ENCODE measurements around the gene XXYLT1. TPM values are rescaled to one million over a fixed set of nuclear protein-coding genes. Genes with fewer than 3 reads are reported as not detected.
A peak's percentile ranks its signal among the peaks of the same experiment; 100 is the strongest.

The XXYLT1 gene
- total RNA-seq, 2 experiments from 2014 or later: 8.8 to 9.6 TPM

DNA sequence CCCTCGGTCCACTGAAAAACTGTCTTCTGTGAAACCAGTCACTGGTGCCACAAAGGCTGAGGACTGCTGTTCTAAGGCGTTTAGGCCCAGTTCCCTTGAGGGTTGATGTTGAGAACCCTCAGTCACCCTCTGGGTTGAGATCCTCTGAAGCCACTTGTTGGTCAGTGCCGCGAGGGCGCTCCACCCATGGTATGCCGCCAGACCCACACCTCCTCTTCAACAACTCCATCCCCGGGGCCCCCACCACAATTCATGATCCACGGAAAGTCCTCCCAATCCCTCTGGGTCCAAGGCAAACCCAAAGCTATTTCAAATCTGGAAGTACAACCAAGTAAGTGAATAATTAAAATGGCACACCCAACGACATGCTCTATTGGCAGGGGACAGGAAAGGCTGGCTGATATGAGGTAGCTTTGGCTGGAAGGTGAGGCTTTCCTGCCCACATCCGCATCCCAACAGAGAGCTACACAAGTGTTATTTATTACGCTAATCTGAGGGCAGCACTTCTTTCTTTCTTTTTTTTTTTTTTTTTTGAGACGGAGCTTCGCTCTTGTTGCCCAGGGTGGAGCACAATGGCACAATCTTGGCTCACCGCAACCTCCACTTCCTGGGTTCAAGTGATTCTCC is 58.1 kb downstream of the XXYLT1 start:
- DNase-seq: no peak
- Mint-ChIP-seq H3K27ac (no peak overlapping the region), H3K4me3 (no peak overlapping the region), H3K36me3 (peaks cover 2% of the 10 kb centered on the region), H3K27me3 (no peaks in the 10 kb centered on the region), H3K4me1 (peaks cover 3% of the 10 kb centered on the region), H3K9me3 (peaks cover 2% of the 10 kb centered on the region)

DNA sequence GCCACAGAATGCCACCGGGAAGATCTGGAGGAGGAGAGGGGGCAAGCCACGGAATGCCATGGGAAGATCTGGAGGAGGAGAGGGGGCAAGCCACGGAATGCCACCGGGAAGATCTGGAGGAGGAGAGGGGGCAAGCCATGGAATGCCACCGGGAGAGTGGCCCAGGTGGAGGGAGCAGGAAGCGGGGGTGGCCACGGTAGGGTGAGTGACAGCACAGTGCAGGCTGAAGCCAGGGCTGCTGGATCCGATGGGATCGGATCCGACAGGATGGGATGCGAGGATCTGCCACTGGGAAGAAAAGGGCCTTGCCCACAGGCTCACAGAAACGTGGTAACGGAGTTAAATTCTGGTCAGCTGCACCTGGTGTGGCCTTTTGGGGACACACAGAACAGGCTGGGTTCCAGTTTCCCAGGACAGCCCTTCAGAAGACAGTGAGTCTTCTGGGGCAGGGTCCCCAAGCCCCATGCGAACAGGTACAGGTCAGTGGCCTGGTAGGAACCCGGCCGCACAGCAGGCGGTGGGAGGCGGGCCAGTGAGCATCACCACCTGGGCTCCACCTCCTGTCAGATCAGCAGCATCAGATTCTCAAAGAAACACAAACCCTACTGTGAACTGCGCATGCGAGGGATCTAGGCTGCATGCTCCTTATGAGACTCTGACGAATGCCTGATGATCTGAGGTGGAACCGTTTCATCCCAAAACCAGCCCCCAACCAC is 58.8 kb downstream of the XXYLT1 start:
- Mint-ChIP-seq H3K4me3 (no peak overlapping the region), H3K36me3 (peaks cover 2% of the 10 kb centered on the region), H3K27ac (no peak overlapping the region), H3K4me1 (peaks cover 5% of the 10 kb centered on the region), H3K27me3 (no peaks in the 10 kb centered on the region), H3K9me3 (peaks cover 2% of the 10 kb centered on the region)
- DNase-seq: no peak

DNA sequence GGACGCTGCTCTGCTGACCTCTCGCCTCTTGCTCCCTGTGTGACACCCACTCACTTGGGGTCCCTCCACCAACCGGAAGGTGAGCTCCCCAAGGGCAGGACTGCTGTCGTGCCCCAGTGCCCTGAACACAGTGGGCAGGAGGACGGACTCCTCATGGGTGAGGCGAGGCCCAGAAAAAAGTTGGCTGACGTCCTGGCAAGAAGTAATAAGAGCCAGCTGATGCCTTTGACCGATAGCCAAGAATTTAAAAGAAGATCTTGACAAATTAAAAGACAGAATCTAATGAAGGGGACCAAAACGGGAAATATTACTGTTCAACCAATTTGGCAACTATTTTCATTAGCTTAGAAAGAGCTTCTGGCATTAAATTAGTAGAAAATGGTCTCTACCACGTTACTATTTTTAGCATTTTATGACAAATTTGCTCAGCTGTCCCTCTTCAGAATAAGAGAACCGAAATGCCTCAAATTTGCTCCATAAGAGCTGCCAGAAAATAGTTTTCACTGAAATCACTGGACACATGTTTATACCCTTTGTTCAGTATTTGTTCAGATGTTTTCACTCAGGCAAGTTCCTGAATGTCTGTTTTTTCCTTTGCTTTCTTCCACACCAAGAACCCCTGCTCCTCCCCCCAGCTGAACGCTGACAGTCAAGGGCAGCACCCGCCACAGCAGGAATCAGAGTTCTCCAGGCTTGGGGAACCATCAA is 60.5 kb downstream of the XXYLT1 start:
- H3K4me1 Mint-ChIP-seq: peaks cover 6% of the 10 kb centered on the region
- H3K9me3 Mint-ChIP-seq: no peaks in the 10 kb centered on the region
- no peaks in the 10 kb centered on the region for H3K36me3 Mint-ChIP-seq
- no peak overlapping the region for H3K4me3 Mint-ChIP-seq
- no peaks in the 10 kb centered on the region for H3K27me3 Mint-ChIP-seq
- no peak overlapping the region for H3K27ac Mint-ChIP-seq
- no peak for DNase-seq

DNA sequence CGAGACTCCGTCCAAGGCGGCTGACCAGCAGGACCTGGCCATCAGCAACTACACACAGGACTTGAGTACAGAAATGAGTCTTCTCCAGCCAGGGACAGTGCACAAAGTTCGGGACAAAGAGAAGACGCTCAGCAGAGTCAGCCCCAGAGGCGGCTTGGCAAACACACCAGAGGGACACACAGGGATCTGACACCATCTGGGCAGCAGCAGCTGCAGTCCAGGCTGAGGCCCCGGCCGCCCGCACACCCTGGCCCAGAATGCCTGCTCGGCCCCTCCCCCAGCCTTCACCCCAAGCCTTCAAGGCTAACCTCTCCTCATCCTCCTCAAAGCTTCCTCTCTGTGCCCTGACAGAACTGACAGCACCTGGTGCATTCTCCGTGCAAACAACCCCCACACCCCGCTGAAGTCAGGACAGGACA is 61.1 kb downstream of the XXYLT1 start:
- Mint-ChIP-seq H3K27me3 (no peaks in the 10 kb centered on the region), H3K4me1 (peaks cover 6% of the 10 kb centered on the region), H3K4me3 (no peak overlapping the region), H3K9me3 (no peaks in the 10 kb centered on the region), H3K27ac (no peak overlapping the region), H3K36me3 (no peaks in the 10 kb centered on the region)
- no peak for DNase-seq

DNA sequence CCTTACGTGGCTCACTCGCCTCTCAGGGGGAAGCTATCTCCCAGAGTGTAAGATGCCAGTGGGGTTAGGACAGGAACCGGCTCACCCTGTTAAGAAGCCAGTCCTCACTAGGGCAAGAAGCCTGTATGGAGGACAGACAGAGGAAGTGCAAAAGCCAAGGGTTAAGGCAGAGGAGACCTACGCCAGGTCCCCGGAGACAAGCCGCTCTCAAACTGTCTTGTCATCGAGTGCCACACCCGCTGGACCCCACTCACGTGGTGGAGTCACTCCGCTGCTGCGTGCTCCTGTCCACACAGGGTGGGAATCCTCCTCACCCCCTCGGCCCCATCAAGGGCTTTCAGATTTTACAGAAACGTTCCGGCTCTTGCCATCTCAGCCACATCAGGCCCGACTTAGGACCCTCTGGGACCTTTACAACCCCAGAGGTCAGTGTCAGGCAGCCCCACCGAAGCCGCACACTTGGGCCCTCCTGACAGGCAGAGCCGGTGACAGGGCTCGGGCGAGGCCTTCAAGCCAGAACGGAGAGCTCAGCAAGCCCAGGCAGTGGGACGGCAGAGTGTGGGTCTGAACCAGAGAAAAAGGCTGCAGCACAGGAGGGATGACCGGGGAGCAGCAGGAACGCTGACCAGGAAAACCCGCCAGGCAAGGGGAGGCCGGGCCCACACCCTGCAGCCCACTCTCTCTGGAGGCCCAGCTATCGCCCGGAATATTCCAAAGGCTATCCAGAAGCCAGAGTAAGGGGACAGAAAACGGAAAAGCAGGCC is 61.7 kb downstream of the XXYLT1 start:
- Mint-ChIP-seq H3K4me1 (peaks cover 12% of the 10 kb centered on the region), H3K4me3 (no peak overlapping the region), H3K27me3 (no peaks in the 10 kb centered on the region), H3K36me3 (no peaks in the 10 kb centered on the region), H3K27ac (no peak overlapping the region), H3K9me3 (no peaks in the 10 kb centered on the region)
- no peak for DNase-seq

DNA sequence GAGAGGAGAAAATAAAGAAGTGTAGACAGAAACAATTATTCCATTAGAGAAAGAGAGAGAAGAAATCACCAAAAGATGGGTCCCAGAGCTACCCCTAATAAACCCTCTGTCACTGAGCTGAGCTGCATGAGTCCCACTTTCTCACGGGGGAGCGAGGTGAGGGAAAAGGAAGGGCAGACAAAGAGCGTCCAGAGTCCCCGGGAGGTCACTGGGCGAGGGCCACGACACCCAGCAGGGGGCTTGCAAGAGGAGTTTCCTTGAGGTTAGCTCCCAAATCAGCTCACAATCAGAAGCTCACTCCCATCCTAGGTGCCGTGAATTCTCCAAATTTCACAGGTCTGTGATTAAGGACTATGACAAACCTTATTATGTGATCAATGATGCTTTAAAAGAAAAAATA is 62.3 kb downstream of the XXYLT1 start:
- Mint-ChIP-seq H3K27me3 (no peaks in the 10 kb centered on the region), H3K36me3 (no peaks in the 10 kb centered on the region), H3K4me1 (peaks cover 13% of the 10 kb centered on the region), H3K27ac (no peak overlapping the region), H3K4me3 (no peak overlapping the region), H3K9me3 (no peaks in the 10 kb centered on the region)
- DNase-seq: no peak

DNA sequence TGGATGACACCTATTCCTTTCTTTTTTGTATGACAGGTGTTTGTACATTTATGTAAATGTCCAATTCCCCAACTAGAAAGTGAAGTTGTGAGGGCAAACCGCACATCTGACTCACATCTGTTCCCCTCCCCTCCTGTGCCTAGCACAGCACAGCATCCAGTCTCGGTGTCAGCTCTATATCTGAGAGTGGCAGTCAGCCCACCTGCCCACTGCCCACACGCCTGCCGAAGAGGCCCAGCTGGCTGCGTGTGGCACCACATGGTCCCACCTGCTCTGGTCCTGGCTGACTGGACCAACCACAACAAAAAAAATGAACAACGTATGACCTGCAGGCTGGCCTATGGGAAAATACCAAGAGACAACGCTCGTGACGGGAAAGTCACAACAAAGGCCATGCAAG is 62.8 kb downstream of the XXYLT1 start:
- Mint-ChIP-seq H3K27me3 (no peaks in the 10 kb centered on the region), H3K27ac (no peak overlapping the region), H3K9me3 (no peaks in the 10 kb centered on the region), H3K36me3 (no peaks in the 10 kb centered on the region), H3K4me1 (peaks cover 17% of the 10 kb centered on the region), H3K4me3 (no peak overlapping the region)
- no peak for DNase-seq

DNA sequence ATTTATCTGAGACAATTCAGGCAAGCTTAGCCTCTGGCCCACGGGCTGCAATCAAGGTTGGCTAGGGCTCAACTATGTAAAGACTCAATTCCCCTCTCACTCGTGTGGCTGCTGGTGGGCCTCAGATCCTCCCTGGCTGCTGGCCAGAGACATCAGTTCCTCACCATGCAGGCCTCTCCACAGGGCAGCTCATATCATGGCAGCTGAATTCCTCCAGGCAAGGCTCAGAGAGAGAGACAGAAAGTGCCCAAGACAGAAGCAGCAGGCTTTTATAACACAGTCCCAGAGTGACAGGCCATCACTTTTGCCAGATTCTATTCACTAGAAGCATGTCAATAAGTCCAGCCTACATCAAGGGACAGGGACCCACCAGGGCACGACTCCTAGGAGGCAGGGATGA is 63.2 kb downstream of the XXYLT1 start:
- Mint-ChIP-seq H3K4me1 (peaks cover 17% of the 10 kb centered on the region), H3K27ac (no peak overlapping the region), H3K4me3 (no peak overlapping the region), H3K27me3 (no peaks in the 10 kb centered on the region), H3K9me3 (no peaks in the 10 kb centered on the region), H3K36me3 (no peaks in the 10 kb centered on the region)
- no peak for DNase-seq

DNA sequence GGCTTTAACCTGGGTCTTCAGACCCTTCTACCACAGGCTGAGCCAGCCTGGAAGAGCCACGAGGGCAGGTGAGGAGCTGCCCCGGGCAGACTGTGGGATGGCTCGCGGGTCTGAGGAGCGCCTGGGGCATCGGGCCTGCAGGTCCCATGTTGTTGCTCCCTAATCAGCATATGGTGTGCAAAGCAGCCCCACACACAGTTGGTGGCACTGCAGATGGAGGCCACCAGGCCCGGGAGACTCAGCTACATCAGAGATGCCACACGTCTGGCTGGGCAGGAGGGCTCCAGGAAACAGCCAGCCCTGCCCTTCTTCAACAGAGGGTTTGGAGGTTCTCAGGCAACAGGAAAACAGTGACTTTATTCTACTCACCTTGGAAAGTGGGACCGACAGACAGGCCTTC is 63.9 kb downstream of the XXYLT1 start:
- DNase-seq: no peak
- Mint-ChIP-seq H3K36me3 (no peaks in the 10 kb centered on the region), H3K9me3 (no peaks in the 10 kb centered on the region), H3K27me3 (no peaks in the 10 kb centered on the region), H3K4me1 (peaks cover 17% of the 10 kb centered on the region), H3K4me3 (no peak overlapping the region), H3K27ac (peak overlapping the region; percentile 42)

DNA sequence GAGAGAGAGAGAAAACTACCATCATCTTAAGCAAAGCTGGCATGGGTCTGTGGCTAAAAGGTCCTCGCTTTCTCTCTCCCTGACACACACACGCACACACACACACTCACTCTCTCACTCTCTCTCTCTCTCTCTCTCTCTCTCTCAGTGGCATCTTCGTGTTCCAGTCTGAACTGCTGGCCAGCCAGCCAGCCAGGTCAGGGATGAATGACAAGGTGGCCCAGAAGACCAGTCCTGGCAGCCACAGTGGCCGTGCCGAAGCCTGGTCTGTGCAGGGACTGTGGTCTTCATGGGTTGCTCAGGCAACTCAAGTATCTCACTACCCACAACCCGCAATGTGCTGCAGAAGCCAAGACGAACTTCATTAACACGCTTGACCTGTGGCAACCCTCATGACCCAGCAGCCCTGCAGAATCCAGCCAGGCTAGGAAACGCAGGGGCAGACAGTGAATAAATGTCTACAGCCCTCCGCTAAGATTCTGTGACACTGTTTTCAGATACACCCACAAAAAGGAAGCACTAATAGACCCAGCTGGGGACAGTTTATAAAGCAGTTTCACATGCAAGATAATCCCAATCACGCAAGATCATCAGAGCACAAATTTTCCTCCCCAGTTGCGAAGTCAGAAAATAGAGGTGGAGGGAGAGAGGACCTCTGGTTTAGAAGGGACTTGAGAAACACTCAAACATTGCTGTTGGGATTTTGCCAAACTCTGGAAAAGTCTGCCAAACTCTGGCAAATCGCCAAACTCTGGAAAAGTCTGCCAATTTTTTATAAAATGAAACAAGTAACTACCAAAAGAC is 66.4 kb downstream of the XXYLT1 start:
- H3K4me3 Mint-ChIP-seq: peak overlapping the region; percentile 19
- peaks cover 17% of the 10 kb centered on the region for H3K4me1 Mint-ChIP-seq
- no peaks in the 10 kb centered on the region for H3K27me3 Mint-ChIP-seq
- no peak overlapping the region for H3K27ac Mint-ChIP-seq
- no peak for DNase-seq
- H3K36me3 Mint-ChIP-seq: peaks cover 4% of the 10 kb centered on the region
- no peaks in the 10 kb centered on the region for H3K9me3 Mint-ChIP-seq

DNA sequence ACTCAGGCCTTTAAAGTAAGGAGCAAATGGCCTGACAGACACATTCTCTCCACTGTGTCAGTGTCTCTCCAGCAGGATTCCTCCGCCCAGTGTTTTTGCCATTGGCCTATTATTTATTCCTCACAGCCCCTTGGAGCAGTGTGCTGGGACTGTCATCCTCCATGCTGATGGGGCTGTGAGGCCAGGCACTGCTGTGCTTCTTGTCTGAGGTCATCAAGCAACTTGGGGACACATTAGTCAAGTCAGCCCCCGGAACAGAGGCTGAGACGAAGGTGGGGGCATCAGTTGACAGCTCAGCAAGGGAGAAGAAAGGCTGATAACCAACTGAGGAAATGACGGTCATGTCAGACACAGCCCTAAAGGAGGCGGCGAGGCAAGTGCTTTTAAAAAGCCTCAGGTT is 67.4 kb downstream of the XXYLT1 start:
- Mint-ChIP-seq H3K27ac (no peak overlapping the region), H3K4me1 (peaks cover 19% of the 10 kb centered on the region), H3K27me3 (no peaks in the 10 kb centered on the region), H3K9me3 (no peaks in the 10 kb centered on the region), H3K4me3 (no peak overlapping the region), H3K36me3 (peaks cover 4% of the 10 kb centered on the region)
- DNase-seq: no peak

DNA sequence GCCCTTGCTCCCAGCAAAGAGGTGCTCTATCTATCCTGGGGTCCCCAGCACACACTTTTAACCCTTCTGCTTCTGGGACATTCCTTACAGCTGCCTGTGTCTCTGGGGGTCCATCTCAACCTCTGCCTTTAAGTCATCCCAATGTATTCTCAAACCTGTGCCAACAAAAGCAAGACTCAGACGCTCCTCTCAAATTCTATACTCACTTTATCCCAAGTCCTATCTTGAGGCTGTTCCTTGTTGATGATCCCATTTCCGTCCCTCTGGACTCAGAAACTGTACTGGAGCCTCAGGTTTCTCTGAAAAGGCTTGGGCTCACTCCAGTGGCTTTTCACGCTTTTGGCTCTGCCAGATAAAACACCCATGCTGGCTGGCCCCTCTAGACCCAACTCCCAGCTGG is 69.7 kb downstream of the XXYLT1 start:
- no peak overlapping the region for H3K27ac Mint-ChIP-seq
- H3K27me3 Mint-ChIP-seq: no peaks in the 10 kb centered on the region
- peaks cover 4% of the 10 kb centered on the region for H3K36me3 Mint-ChIP-seq
- H3K4me1 Mint-ChIP-seq: peaks cover 17% of the 10 kb centered on the region
- no peak for DNase-seq
- no peak overlapping the region for H3K4me3 Mint-ChIP-seq
- no peaks in the 10 kb centered on the region for H3K9me3 Mint-ChIP-seq

DNA sequence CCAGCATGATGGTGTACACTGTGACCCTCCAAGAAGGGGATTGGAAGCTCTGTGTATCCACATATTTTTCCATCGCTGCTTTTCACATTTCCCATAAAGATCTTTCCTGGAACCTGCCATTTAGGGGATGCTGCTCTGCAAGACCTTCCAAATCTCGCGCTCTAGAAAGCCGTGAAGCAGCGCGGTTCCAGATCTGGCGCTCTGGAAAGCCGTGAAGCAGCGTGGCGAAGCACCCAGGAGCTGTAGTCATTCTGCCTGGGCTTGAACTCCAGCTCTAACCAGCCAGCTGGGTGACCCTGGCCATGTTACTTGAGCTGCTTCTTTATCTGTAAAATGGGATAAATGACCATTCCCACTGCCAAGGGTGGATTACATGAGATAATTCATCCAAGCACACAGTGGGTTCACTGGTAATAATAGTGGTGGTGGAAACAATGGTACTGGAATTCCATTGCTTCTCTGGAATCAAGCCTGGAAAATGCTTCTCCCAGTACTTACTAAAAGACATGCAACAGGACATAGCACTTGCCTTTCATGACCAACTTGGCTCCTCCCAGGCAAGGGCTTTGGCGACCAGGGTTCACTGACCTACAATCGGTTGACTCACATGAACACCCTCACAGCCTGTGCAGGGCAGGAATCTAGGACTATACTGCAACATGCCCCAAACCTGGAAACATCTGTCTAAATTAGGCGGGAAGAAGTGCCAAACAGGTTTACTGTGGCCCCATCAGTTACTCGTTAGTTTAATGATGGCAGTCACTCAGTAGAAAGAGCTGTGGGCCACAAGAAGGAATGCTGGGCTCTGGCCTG is 70.7 kb downstream of the XXYLT1 start:
- H3K4me1 Mint-ChIP-seq: peaks cover 23% of the 10 kb centered on the region
- no peaks in the 10 kb centered on the region for H3K27me3 Mint-ChIP-seq
- H3K36me3 Mint-ChIP-seq: peaks cover 4% of the 10 kb centered on the region
- no peak overlapping the region for H3K4me3 Mint-ChIP-seq
- H3K9me3 Mint-ChIP-seq: no peaks in the 10 kb centered on the region
- H3K27ac Mint-ChIP-seq: no peak overlapping the region
- no peak for DNase-seq

All from activated naive CD8-positive, alpha-beta T cell treated with anti-CD3 and anti-CD28 coated beads for 36 hours (primary cell).